ENCODE measurements around the gene TPPP3.

GRCh38 chr16:67398546-67399217 lies 5.4 kb upstream of the TPPP3 start:
- TF ChIP-seq POLR2A (IDR thresholded peaks at IDR 0.05) (no peak), CTCF (IDR thresholded peaks at IDR 0.05) (no peak), EP300 (IDR thresholded peaks at IDR 0.05) (no peak)

All from gastroesophageal sphincter (tissue), 3 donors.